ENCODE data around the gene MIER2.

The MIER2 gene

DNA sequence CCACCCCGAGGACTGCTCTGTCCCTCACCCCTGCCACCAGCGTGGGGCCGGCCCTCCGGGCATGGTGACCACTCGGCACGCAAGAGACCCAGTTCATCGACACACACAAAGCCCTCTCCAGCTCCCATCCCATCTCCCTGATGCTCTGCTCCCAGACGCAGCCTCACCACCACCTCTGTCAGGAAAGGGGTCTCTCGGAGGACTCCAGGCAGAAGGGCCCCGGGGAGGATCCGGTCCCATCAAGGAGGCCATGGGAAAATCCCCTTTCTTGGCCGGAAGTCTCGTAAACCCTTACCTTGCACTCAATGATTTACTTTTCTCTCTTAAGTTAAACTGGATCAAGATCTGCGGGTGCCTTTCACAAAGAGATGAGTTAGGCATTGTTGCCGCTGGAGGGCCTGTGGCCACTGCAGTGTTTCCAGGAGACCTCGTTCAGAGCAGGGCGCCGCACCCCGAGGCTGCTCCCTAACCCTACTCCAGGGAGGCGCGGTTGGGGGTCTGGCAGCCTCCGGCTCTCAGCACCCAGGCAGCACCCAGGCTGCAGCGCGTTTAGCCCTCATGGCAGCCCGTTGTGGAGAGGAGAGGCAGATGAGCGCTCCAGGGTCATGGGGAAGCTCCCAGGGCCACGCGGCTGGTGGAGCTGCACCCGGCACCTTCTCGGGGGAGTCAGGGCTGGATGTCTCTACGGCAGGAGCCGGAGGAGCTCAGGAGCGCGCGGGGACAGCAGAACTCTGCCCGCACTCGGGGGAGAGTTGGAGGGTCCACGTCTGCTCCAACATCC lies 33.4 kb upstream of the MIER2 start:
- no peak for DNase-seq (ENCODE audit: low read depth)

DNA sequence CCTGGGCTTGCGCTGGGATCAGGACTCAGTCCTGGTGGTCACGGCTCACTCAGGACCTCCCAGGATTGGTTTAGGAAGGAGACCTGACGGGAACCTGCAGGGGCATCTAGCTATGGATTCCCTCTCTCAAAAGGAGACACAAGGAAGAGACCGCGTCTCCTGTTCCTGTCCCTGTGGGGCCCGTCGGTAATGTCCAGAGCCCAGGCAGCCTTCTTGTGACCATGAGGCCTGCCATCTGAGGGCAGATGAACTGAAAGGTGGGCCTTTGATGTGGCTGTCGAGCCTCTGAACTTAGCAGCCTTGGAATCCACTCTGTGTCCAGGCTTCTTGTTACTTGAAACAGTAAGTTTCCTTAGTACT lies 31.5 kb upstream of the MIER2 start:
- DNase-seq (ENCODE audit: low read depth) = no peak

DNA sequence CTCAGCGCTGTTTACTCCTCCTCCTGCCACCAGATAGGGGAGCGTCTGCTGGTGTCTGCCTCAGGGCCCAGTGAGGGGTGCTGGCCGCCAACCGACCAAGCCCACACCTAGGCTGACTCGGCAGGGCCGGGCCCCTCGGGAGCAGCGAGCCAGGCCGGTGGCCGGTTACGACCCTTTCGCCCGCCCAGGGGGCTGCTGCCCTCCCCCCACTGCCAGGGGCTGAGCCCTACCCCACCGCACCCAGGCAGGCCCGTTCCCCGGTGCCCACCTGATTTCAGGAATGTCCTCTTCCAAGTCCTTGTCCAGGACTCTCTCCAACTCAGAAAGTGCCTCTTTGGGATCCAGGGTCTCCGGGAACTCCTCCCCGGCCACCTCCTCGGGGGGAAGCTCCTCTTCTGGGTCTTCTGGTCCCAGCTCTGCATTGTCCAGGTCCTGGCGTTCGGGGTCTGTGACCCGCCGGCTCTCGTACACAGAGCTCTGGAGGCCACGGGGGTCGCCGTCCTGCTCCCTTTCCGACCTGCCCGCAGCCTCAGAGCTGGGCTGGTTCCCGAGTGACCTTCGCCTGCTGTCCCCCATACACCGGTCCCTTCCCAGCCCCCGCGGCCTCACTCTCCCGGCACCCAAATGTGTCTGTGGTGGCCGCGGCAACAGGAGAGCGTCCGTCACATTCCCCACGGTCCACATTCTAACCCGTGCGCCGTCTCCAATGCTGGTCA lies 31.0 kb upstream of the MIER2 start:
- DNase-seq (ENCODE audit: low read depth) = no peak

DNA sequence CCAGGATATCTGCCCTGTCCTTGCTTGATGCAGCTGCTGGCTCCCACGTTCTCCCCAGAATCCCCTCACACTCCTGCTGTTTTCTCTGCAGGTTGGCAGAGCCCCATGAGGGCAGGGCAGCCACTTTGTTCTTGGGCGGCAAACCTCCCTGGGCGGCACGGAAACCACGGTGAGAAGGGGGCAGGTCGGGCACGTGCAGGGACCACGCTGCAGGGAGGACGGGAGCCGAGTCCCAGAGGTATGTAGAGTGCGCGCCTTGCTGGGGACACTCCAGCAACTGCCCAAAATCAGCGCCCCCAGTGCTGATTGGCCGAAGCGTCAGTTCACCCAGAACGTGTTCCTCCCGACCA lies 30.3 kb upstream of the MIER2 start:
- DNase-seq (ENCODE audit: low read depth) = no peak

DNA sequence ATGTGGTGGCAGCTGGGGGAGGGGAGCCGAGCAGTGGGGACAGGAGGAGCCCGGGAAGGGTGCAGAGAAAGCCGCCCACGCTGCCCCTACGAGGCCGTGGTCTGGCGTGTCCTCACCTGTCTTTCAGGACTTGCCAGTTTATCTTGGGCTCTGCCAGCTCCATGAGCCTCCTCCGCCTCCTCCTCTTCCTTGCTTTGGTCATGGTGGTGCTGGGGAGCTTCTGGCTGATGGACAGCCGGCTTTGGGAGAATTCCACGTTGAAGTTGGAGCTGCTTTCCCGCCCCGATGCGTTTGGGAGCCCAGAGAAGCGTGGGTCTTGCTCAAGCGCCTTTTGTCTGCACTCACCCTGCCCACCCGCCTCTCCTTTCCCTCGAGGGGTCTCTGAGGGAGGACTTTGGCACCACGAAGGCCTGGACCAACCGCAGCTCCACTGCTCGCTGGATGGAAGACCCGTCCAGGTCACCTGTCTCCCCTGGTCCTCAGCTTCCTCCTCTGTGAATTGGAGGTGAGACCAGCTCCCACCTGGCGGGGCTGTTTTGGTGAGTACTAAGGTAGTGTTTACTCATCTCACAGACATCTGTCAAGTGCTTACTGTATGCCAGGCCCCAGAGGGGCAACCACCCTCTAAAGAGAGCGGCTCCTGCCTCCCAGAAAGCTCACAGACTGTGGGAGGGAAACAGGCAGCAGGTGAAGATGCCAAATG lies 29.7 kb upstream of the MIER2 start:
- no peak for DNase-seq (ENCODE audit: low read depth)

DNA sequence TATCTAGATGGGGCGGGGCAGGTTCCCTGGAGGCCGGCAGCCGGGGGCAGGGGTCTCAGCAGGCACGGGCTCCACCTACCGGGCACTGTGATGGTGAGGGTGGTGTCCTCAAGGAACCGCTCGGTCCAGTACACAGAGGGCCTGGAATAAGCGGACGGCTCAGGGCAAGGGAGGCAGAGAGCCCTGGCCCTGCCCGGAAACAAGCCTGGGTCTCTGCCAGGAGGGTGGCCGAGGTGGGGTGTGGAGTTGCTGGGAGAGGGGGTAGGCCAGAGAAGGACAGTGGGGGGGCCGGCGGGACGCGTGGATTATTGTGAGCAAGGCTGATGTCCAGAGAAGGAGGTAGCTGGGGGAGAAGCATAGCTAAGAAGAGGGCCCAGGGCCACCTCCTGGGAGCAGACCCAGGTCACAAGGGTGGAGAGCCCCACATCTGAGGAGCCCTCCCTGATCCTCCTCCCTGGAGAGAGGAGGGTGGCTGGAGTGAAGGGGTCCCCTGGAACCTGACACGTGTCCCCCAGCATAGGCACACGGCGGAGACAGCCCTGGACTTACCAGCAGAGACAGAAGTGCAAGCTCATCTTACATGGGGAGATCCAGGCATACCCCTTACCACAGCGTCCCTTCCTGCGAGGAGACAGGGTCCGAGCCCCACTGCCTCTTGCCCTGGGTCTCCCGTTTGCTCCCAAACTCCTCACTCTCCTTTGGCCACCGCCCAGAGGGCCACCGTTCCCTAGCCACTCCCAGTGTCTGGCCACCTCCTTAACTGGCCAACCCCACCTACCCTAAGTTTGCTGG lies 29.0 kb upstream of the MIER2 start:
- no peak for DNase-seq (ENCODE audit: low read depth)

DNA sequence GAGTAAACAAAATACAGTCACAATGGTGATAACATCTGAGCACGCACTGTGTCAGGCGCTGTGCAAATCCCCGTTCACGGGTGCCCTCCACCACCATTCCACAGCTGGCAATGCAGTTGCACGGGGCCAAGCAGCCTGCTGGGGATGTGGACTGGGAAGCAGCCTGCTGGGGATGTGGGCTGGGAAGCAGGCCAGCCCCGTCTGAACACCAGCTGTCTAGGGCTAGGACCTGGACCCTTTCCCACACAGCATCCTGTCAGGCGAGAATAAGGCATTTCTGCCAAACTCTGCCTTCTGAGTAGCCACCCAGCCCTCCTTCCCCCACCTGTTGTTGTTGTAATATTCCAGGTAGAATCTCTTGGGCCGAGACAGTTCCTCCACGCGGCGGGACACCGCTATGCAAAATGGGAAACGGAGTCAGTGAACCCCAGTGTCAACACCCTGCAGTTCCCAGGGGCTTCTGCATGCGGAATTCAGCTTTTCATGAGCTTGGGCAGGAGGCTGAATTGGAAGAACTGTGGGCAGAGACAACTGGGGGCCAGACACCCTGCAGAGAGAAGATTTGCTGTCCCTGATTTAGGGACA lies 27.8 kb upstream of the MIER2 start:
- peak; percentile 67 for DNase-seq (ENCODE audit: low read depth)

DNA sequence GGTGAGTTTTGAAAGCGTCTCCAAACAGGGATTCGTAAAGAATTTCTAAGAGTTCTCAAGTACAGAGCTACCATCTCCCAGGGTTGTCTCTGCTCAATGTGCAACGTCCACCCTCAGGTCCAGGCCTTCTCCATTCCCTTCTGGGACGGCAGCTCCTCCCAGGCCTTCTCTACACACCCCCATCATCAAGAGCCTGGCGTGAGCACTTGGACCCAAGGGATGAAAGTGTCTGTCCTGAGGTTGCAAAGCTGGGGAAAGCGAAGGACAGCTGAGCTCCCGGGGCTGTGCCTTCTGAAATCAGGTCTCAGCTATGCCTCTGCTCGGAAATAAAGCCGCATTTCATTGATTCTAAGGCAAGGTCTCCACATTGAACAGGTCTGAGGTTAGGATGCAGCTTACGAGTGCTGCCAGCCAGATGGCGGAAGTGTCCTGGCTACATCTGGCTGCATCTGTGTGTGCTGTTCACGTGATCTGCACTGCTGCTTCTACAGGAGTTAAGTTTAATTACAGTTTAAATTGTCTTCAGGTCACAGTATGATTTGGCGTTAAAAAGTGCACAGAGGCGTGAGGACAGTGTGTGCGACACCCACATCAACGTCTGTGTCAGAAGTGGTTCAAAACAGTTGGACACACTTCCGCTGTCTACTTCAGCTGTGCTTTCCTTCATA lies 27.0 kb upstream of the MIER2 start:
- DNase-seq (ENCODE audit: low read depth) = no peak

DNA sequence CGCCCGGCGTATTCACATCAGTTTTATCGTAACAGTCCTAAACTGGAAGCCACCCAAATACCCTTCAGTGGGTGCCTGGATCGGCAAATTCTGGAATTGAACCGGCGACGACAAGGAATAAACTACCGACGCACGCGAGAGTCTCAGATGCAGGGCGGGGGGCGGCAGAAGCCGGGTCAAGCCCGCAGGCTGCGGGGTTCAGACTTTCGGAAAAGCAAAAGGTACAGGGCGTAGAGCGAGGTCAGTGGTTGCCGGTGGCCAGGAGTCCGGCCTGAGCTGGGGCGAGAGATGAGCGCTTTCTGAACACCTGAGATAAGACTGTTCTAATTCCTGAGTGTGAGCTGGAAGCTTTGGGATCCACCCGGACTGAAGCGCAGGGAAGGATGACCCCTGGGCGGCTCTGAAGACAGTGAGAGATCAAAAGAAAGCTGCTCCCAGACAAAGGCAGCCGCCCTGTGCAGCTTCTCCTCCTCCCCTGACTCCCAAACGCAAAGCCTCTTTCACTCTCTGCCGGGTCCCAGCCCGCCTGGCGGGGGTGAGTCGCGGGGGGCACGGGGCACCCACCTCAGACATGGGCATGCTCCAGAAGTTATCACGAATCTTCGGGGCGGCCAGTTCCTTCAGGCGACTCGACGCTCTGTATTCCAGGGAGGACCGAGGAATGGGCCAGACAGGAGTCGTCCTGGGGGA lies 26.2 kb upstream of the MIER2 start:
- DNase-seq (ENCODE audit: low read depth) = no peak

DNA sequence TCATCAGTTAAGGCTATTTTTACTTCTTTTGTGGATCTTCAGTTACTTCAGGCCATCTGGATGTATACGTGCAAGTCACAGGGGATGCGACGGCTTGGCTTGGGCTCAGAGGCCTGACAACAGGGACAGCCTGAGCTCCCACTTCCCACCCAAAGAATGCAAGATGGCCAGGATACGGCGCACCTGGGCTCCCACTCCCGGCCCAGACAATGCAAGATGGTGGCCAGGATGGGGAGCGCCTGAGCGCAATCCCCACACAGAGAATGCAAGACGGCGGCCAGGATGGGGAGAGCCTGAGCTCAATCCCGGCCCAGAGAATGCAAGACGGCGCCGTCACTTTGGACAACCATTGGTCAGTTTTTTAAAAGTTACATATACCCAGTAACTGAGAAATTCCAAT lies 25.3 kb upstream of the MIER2 start:
- DNase-seq (ENCODE audit: low read depth) = no peak

DNA sequence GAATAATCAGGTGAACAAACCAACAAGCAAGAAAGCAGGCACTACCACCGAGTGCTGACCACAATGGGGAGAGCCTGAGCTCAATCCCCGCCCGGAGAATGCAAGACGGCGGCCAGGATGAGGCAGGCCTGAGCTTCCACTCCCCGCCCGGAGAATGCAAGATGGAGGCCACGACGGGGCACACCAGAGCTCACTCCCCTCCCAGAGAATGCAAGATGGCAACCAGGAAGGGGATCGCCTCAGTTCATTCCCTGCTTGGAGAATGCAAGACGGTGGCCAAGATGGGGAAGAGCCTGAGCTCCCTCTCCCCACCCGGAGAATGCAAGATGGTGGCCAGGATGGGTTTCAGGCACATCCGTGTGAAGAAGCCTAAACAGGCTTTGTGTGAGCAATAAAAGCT lies 24.7 kb upstream of the MIER2 start:
- no peak for DNase-seq (ENCODE audit: low read depth)

DNA sequence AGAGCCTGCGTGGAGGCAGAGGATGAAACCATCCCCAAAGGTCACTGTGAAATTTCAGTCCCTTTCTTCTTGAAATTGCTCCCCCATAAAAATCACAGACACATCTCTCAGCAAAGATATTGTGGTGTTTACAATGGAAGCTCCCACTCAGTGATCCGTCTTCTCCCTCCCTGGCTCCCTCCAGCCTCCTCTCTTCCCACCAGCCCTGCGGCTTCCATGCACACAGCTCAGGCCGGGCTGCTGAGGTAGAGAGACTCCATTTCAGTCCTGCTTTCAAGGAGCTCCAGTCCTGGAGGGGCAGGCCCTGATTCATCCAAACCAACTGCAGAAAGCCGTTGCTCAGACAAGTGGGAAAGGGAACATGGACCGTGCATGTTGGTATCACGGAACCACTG lies 24.0 kb upstream of the MIER2 start:
- DNase-seq (ENCODE audit: low read depth) = no peak

DNA sequence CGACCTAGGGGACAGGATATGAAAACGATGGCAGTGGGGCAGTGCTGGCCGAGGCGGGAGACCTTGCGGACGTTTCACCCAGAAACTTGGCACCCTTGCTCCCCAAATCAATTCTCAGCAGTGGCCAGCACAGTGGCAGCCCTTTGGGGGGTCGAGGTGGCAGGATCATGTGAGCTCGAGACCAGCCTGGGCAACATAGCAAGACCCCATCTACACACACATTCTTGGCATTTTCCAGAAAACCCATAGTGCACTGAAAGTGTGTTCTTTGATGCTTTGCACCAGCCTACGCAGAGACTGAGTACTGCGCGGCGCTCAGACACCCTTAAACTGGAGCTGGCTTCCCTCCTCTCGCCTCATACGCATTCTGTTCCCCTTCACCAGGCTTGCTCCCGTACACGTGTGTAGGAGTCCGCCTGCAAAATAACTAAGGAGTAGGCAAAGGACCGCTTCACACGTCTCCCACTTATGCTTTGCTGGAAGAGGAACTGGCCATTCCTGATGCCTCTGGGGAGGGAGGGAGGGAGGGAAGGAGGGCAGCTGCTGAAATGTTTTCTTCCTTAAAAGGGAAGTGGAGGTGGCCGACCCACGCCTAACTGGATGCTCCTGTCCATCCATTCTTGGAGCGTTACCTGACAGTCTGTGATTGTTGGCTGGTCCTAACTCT lies 23.5 kb upstream of the MIER2 start:
- DNase-seq (ENCODE audit: low read depth) = no peak

DNA sequence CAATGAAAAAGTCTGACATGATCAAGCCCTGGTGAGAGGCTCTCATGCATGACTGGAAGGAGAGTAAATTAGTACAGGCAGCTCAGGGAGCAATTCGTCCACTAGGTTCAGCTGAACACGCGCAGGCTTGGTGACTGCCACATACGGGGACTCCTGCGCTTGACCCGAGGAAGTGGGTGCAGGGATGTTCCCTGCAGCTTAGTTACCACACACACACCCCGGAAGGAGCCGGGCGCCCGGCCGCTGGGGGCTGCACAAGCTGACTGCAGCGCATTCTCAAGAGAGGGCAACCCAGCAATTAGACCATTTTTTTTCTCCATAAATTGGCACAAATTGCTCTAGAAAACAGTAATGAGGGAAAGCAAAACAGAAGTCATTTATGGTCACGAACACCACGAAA lies 23.0 kb upstream of the MIER2 start:
- DNase-seq (ENCODE audit: low read depth) = no peak

DNA sequence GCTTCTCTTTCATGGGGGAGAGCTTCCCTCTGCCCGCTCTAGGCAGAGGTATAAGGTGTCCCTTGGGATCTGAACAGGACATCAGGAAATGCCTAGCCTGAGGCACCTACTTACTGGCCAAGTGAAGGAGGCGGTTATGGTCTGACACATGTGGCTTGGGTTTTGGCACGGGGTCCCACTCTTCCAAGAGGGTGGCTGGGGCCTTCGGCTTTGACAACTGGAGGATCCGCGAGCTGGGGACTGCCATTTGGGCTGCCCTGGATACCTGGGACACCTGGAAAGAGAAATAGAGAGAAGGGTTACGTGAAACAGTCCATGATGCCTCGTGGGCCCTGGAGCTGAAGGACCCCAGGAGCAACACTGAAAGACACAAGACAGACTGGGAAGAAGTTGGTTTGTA lies 22.4 kb upstream of the MIER2 start:
- DNase-seq (ENCODE audit: low read depth) = no peak

DNA sequence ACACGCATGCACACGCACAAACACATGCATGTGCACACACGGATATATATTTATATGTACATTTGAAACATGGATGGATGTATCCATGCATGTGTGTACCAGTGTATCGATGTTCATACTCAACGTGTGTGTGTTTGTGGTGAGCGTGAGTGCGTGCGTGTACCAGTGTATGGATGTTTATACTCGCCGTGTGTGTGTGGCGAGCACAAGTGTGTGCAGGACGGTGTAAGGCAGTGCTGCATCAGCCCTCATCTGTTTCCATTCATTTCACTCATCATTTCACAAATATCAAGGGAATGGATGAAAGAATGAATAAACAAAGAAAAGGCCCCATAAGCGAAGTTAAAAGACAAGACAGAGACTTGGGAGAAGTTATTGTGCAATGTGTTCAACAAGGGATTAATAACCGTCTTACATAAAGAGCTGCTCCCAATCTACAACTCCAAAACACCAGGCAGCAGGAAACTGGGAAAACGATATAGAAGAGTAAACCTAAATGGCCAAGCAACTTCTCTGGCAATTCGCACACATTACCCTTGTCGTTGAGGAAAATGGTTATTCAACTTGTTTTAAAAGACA lies 21.7 kb upstream of the MIER2 start:
- no peak for DNase-seq (ENCODE audit: low read depth)

DNA sequence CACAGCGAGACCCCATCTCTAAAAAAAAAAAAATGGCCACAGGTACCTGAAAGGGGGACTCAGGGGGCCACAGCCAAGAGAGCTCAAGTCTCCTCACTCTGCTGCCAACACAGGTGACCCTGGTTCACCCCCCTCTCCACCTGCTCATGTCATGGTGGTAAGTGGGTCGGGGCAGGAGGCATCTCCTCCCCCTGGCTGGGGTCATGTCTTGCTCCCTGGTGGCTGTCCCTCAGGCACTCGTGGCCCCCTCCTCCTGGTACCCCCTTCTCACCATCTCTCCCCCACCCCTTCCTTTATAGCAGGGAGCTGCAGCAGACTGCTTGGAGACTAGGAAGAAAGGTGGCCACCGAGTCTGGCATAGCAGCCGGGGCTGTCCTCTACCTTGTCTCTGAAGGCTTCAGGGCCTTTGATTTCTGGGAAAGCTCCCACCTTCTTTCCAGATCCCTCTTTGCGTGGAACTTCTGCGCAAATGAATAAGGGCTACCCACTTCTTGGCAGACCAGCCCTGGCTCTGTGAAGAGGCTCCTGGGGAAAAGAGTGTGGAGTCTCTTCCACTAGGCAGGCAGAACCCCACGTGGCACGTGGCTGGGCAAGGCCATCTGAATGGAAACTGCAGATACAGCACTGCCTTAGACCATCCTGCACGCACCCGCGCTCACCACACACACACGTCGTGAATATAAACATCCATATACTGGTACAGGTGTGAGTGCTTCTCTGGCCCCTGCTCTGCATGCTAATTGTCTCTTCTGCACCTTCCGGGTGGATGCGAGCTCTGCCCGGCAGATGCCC lies 20.1 kb upstream of the MIER2 start:
- no peak for DNase-seq (ENCODE audit: low read depth)

DNA sequence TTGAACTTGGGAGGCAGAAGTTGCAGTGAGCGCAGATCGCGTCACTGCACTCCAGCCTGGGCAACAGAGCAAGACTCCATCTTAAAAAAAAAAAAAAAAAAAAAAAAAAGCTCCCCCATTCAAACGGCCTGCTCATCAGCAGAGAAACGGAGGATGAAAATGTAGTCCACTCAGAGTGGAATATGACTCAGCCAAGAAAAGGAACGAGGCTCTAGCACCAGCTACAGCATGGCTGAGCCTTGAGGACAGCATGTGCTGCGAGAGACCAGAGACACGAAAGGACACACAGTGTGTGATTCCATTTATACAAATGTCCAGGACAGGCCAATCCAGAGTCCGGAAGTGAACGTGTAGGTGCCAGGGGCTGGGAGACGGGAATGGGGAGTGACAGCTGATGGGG lies 18.1 kb upstream of the MIER2 start:
- DNase-seq (ENCODE audit: low read depth) = no peak

DNA sequence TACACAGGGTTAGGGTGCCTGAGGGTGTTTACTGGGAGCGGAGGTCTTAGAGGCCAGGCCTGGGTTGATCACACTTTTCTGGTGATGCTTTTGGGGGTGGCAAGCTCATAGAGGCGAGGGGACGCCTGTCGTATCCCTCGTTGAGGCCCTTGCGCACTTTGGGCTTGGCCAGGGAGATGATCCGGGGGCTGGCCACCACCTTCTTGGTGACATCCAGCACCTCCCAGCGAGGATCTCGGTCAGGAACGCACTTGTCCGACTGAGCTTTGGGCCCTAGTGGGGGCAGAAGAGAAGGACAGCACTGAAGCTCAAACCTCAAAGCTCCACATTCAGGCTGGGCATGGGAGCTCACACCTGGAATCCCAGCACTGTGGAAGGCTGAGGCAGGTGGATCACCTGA lies 17.6 kb upstream of the MIER2 start:
- DNase-seq (ENCODE audit: low read depth) = no peak

DNA sequence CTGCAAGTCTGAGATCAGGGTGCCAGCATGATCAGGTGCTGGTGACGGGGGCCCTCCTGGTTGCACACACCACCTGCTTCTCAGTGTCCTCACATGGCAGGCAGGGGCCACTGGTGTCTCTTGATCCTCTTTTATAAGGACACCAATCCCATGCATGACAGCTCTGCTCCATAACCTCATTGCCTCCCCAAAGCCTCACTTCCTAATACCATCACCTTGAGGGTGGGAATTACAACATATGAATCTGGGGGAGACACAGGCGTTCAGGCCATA lies 15.0 kb upstream of the MIER2 start:
- DNase-seq (ENCODE audit: low read depth) = no peak

Measured in fibroblast of the conjunctiva (primary cell).